Activated B cell treated with CpG ODN at 0.5 μM for 24 hours (primary cell): Measurements from ENCODE around the gene SGCD. TPM values are rescaled to one million over a fixed set of nuclear protein-coding genes. Genes with fewer than 3 reads are reported as not detected.

Experiments
- ATAC-seq: fragments of 200-7000 bp; cut with Tn5 transposase; one replicate; pipeline ENCODE4 v1.10.0; 2021; ENCODE audit warnings: low read depth, mild to moderate bottlenecking, moderate library complexity
- CTCF ChIA-PET: fragments of 350-600 bp; sonication (Branson Sonifier 250); formaldehyde crosslinking; loops from one replicate; lab custom pipeline; 2021; ENCODE audit warnings: antibody characterized with exemption; lab: Charles Lee
- POLR2A ChIA-PET: fragments of 350-600 bp; sonication (Branson Sonifier 250); formaldehyde crosslinking; loops from one replicate; lab custom pipeline; 2021; ENCODE audit warnings: antibody characterized with exemption; lab: Charles Lee
- DNase-seq: peaks from one replicate; pipeline ENCODE4 v3.0.0; 2022
- H3K27ac Mint-ChIP-seq: one replicate; pipeline ENCODE4 v1.8.0; 2020; ENCODE audit warnings: mixed read lengths
- H3K27me3 Mint-ChIP-seq: one replicate; pipeline ENCODE4 v1.8.0; 2021; ENCODE audit warnings: mixed read lengths
- H3K36me3 Mint-ChIP-seq: one replicate; pipeline ENCODE4 v1.8.0; 2021; ENCODE audit warnings: low read depth, mixed read lengths
- H3K4me1 Mint-ChIP-seq: one replicate; pipeline ENCODE4 v1.8.0; 2021; ENCODE audit warnings: mixed read lengths
- H3K4me3 Mint-ChIP-seq: one replicate; pipeline ENCODE4 v1.8.0; 2020; ENCODE audit warnings: mild to moderate bottlenecking, mixed read lengths
- H3K9me3 Mint-ChIP-seq: one replicate; pipeline ENCODE4 v1.8.0; 2020; ENCODE audit warnings: mixed read lengths
- CTCF ChIP-seq: fragments of 200-600 bp; IDR thresholded peaks from one replicate; pipeline ENCODE4 v1.8.0; 2022; ENCODE audit warnings: antibody characterized with exemption, mild to moderate bottlenecking
- intact Hi-C: fragments of 100-400 bp; cut with micrococcal nuclease; formaldehyde crosslinking; loops from one replicate; pipeline ENCODE4 v1.15.1; 2024
- total RNA-seq: library from RNA; stranded (reverse); gene quantifications from 2 replicates; pipeline ENCODE4 v1.2.3, GENCODE V29; 2022

The SGCD gene
- total RNA-seq, 1 donor from 2014 or later = not detected

- intact Hi-C loops = no loop called here
Observed at GRCh38 chr5:156475182-156476157, 148.5 kb downstream of the SGCD start.

GRCh38 chr5:156476158-156476551 lies 149.2 kb downstream of the SGCD start:
- TF ChIP-seq CTCF = no peak
- no peaks in the 10 kb centered on the region for H3K4me1 Mint-ChIP-seq

More at GRCh38 chr5:156475182-156476157, 148.5 kb downstream of the SGCD start:
- Mint-ChIP-seq H3K36me3 (no peaks in the 10 kb centered on the region), H3K9me3 (no peaks in the 10 kb centered on the region), H3K4me1 (no peaks in the 10 kb centered on the region), H3K27me3 (peaks cover 2% of the 10 kb centered on the region), H3K4me3 (no peak overlapping the region), H3K27ac (no peak overlapping the region)
- POLR2A ChIA-PET = no interaction called here
- TF ChIP-seq CTCF = no peak
- ATAC-seq (no peak), DNase-seq (no peak)
- CTCF ChIA-PET = no interaction called here

GRCh38 chr5:156476678-156477077 lies 149.7 kb downstream of the SGCD start:
- intact Hi-C loops = no loop called here
- H3K27me3 Mint-ChIP-seq = peaks cover 2% of the 10 kb centered on the region
- no peaks in the 10 kb centered on the region for H3K36me3 Mint-ChIP-seq
- ATAC-seq (no peak), DNase-seq (no peak)
- no peak for TF ChIP-seq CTCF
- no peaks in the 10 kb centered on the region for H3K9me3 Mint-ChIP-seq
- POLR2A ChIA-PET = no interaction called here
- CTCF ChIA-PET = no interaction called here
- H3K4me1 Mint-ChIP-seq = no peaks in the 10 kb centered on the region
- no peak overlapping the region for H3K27ac Mint-ChIP-seq
- H3K4me3 Mint-ChIP-seq = no peak overlapping the region

More at GRCh38 chr5:156476158-156476551, 149.2 kb downstream of the SGCD start:
- intact Hi-C loops = no loop called here
- Mint-ChIP-seq H3K36me3 (no peaks in the 10 kb centered on the region), H3K27me3 (peaks cover 2% of the 10 kb centered on the region), H3K9me3 (no peaks in the 10 kb centered on the region), H3K27ac (no peak overlapping the region), H3K4me3 (no peak overlapping the region)
- no peak for DNase-seq
- ChIA-PET CTCF (no interaction called here), POLR2A (no interaction called here)
- no peak for ATAC-seq

GRCh38 chr5:156477196-156477595 lies 150.2 kb downstream of the SGCD start:
- Mint-ChIP-seq H3K27ac (no peak overlapping the region), H3K9me3 (no peaks in the 10 kb centered on the region), H3K27me3 (peaks cover 2% of the 10 kb centered on the region), H3K4me3 (no peak overlapping the region), H3K4me1 (no peaks in the 10 kb centered on the region), H3K36me3 (no peaks in the 10 kb centered on the region)
- ATAC-seq (no peak), DNase-seq (no peak)
- POLR2A ChIA-PET = no interaction called here
- CTCF ChIA-PET = no interaction called here
- no peak for TF ChIP-seq CTCF
- intact Hi-C loops = no loop called here

DNA sequence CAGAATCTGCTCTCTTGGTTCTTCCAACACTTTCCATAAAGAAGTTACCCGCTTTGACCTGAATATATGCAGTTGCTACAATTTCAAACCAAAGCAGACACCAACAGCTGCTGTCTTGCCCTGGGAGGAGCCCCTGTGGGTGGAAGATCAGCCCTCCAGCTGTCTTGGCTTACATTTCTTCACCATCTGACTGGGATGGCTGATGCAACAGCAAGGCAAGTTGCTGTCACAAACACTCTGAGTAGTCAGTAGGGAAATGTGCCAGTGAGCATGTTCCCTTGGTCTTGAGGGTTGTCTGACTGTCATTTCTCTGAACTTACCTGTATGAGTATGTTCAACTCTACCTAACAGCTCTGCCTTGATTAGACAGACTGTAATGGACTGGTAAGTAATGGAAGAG lies 152.9 kb downstream of the SGCD start:
- Mint-ChIP-seq H3K27me3 (peaks cover 2% of the 10 kb centered on the region), H3K27ac (no peak overlapping the region), H3K4me3 (no peak overlapping the region), H3K4me1 (no peaks in the 10 kb centered on the region), H3K36me3 (no peaks in the 10 kb centered on the region), H3K9me3 (no peaks in the 10 kb centered on the region)
- intact Hi-C loops = no loop called here
- DNase-seq (no peak), ATAC-seq (no peak)
- no peak for TF ChIP-seq CTCF
- ChIA-PET POLR2A (no interaction called here), CTCF (no interaction called here)
